Ramos (cell line): ENCODE measurements around the gene SC5D.

Source experiments
- in situ Hi-C: fragments of 300-500 bp; cut with MboI; formaldehyde crosslinking; loops from one replicate; pipeline ENCODE4 v1.14.3; 2022; ENCODE audit warnings: low sequenced_read_pairs; ENCODE audit not compliant: unreplicated experiment

Gene SC5D

GRCh38 chr11:121292495-121293287 is at the start of gene SC5D:
Gene SC5D, plus strand, starts transcription at chr11:121292771. Its CDS starts 10,605 bp downstream, at chr11:121303376.
- in situ Hi-C loops = no loop called here

DNA sequence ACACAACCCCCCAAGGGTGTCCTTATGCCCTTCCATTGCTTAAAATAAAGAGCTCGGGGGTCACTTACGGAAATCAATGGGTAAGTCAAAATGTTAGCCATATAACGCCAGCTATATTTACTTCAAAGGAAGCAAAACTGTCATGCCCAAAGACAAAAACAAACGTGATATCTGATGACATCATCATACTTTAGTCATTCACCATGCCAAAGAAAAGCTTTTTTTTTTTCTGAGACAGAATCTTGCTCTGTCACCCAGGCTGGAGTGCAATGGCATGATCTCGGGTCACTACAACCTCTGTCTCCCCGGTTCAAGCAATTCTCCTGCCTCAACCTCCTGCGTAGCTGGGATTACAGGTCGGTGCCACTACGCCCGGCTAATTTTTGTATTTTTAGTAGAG is 47.7 kb upstream of the SC5D start:
- in situ Hi-C loops = no loop called here

- in situ Hi-C loops = no loop called here
These were observed 46.4 kb upstream of the SC5D start for GRCh38 chr11:121246021-121246768.

GRCh38 chr11:121246769-121247035 is 45.9 kb upstream of the SC5D start:
- in situ Hi-C loops = no loop called here

- in situ Hi-C loops = no loop called here
These were observed 44.1 kb upstream of the SC5D start for GRCh38 chr11:121248496-121248895.

DNA sequence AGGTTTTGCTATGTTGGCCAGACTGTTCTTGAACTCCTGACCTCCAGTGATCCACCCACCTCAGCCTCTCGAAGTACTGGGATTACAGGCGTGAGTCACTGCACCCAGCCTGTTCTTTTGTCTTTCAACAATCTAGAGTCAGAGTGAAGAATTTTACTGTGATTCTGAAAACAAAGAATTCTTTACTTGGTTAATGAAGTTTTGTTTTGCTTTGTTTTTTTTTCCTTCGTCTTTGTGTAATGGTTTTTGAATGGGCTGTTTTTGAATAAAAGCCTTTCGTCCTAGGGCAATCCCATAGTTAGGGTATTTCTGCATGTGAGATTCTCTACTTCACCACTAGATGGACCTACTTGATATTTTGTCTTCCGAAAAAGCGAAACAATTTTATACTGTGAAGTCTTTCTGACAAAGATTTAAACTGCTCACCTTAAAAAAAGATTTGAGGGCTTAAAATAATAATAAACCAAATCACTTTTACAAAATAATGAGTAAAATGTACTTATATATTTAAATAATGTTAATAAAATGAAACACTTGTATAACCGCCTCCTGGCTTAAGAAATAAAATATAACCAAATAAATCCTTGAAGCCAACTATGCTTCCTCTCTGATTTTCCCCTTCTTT is 43.4 kb upstream of the SC5D start:
- in situ Hi-C loops = no loop called here

- in situ Hi-C loops = no loop called here
These were observed 41.7 kb upstream of the SC5D start for GRCh38 chr11:121250843-121251242.

DNA sequence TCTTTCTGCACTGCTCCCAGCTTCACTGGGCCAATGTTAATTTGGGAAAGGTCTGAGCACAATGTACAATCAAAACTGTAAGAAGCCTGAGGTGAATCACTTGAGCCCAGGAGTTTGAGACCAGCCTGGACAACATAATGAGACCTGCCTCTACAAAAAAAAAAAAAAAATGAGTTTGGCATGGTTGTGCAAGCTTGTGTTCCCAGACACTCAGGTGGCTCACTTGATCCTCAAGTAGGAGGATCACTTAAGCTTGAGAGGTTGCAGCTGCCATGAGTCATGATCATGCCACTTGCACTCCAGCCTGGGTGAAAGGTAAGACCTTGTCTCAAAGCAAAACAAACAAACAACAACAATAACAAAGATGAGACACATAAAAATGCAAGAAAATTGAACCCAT is 38.6 kb upstream of the SC5D start:
- in situ Hi-C loops = no loop called here

DNA sequence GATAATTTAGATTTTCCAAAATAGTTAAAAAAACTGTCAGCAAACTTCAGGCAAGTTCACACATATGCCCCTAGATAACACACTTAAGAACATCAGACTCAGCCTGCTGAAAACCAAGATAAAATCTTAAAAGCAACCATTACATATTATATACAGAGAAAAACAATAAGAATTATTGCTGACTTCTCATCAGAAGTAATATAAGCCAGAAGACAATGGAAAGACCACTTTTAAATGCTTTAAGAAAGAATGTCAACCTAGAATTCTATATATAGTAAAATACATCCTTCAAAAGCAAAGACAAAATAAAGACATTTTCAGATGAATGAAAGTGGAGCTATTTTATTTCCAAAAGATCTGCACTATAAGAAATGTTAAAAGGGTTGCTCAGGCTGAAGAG is 37.8 kb upstream of the SC5D start:
- in situ Hi-C loops = no loop called here

DNA sequence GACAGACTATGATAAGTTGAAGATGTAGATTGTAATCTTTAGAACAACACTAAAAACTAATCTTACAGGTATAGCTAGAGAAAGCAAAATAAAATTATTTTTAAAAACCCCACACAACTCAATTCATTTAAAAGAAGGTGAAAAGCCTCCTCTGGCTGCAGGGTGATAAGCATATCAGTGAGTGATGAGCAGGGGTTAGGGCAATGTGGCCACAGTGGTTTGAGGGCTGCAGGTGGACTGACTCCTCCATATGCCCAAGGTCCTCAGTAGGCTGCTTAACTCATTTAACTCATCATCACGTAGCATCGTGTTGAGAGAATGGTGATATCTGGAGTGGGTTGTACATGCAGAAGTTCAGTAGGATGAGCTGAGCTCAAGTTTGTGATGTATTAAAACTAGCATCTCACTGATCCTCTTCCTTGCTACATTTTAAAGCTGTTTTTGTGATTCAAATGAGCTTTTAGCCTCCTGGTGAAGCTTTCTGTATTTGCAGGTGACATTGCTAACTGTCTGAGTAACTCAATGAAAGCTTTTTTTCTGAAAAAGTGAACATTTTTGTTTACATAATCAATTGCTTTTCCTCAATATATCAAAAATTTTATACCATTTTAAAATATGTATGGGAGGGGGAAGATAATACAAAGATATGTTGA is 37.0 kb upstream of the SC5D start:
- in situ Hi-C loops = no loop called here

- in situ Hi-C loops = no loop called here
These were observed 35.3 kb upstream of the SC5D start for GRCh38 chr11:121257289-121257688.

DNA sequence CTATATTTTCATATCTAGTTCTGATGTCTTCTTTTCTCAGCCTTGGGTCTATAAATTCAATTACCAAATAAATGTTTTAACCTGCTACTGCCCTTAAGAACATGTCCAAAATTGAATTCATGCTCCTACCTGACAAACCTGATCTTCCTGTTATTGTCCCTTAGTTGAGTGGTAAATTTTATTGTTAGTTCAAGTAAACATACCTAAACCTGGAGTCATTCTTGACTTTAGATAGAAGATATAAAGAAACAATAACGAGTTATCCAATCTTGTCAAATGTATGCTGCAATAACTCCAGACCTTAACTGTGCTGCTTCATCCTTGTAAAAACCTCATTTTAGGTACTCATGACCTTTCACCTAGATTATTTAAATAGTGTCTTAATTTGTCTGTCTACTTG is 34.6 kb upstream of the SC5D start:
- in situ Hi-C loops = no loop called here

DNA sequence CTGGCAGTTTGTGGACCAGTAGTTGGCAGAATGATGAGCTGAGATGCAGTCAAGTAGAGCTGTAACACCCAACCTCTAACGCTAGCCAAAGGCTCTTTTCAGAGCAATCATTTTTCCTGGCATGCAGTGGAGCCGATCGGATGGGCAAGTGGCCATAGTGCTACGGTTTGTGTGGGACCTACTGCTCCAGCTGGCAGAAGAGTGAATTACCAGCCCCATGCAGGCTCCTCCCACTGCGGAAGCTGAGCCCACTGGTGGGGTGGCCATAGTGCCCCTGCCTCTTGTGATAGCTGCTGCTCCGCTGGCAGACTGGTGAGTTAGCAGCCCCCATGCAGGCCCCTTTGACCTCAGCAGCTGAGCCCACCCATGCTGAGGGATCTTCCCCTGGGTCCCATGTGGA is 27.0 kb upstream of the SC5D start:
- in situ Hi-C loops = no loop called here

- in situ Hi-C loops = no loop called here
These were observed 24.0 kb upstream of the SC5D start for GRCh38 chr11:121268581-121268980.

- in situ Hi-C loops = no loop called here
These were observed 22.4 kb upstream of the SC5D start for GRCh38 chr11:121270001-121270678.

GRCh38 chr11:121274332-121274991 is 18.1 kb upstream of the SC5D start:
- in situ Hi-C loops = no loop called here

GRCh38 chr11:121281698-121282097 is 10.9 kb upstream of the SC5D start:
- in situ Hi-C loops = no loop called here

DNA sequence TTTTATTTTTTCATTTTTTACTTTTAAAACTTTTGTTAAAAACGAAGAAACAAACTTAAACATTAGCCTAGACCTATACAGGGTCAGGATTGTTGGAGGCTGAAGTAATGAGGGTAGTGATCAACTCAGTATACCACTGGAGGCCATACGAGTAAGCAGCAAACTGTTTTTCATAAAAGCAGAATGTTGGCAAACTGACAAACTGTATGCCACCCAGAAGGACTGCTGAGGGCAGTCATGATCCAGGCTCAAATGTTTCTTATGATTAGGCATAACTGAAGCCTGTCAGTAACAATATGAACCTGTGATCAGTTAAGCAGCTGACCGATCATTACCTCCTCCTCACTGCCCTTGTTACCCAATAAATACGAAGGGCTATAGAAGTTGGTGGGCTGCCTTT is 10.2 kb upstream of the SC5D start:
- in situ Hi-C loops = no loop called here

DNA sequence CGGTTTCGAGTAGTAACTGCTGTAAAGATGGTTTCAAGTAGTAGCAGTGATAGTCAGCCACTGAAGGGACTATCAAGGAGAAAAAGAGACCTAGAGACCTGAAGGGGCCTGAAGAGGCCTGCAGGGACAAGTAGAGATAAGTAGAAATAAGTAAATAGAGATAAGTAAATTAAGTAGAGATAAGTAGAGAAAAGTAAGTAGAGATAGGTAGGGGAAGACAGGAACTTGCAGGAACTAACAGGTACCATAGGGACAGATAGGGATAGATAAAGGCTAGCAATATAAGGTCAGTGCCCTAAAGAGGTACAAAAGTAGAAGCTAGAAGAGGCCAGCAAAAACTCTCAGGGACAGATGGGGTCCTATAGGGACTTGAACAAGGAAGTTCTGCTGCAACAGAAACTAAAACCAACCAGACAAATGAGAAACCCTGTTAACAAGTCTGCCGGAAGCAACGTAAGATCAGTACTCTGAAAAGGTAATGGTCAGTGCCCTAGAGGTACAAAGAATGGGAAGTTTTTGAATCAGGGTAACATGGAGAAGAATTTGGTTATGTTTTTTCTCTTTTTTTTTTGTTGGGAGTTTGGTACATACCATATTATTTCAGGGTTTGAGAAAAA is 9.6 kb upstream of the SC5D start:
- in situ Hi-C loops = no loop called here

DNA sequence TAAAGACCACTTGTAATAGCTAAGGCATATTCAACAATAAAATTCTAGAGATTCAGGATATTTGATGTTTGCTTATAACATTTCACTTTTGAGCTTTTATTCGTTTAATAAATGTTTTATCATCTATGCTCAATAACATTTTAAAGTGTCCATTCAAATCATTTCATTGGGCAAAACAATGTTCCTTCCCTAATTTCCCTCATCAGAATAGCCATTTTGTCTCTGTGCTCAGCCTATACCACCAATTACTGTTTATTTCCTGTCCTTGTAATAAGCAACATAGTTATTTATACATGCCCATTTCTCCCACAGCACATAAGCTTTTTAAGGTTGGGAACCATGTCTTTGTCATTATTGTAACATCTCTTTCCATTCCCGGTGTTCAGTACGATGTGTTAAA is 1.3 kb upstream of the SC5D start:
- in situ Hi-C loops = no loop called here
